Measurements from ENCODE around the gene C8A. TPM values are rescaled to one million over a fixed set of nuclear protein-coding genes. Genes with fewer than 3 reads are reported as not detected.

The C8A gene
- total RNA-seq, 1 experiment from 2014 or later: 0.13 TPM

DNA sequence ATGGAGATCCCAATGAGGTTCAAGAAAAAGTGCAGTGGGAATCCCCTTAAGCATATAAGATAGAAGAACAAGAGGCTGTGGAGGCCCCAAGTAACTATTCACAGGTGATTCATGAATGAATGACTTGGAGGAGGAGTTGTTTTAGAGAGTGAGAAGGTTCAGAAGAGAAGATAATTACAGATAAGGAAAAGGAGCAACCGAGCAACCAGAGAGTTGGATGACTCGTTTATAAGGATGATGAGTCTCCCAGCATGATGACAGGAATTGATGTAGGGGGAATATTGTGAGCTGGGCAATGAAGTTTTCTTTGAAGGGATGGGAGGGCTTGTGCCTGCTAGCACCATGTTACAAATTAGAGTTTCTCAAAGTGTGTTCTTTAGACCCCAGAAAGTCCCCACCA lies 9.8 kb downstream of the C8A start:
- CTCF ChIA-PET: no interaction called here
- ATAC-seq: no peak

GRCh38 chr1:56866656-56867055 lies 12.1 kb downstream of the C8A start:
- no peaks in the 10 kb centered on the region for H3K9me3 Mint-ChIP-seq
- ChIA-PET POLR2A (no interaction called here), CTCF (no interaction called here)
- no peak for DNase-seq (ENCODE audit: low spot score)
- no peak for ATAC-seq
- no peaks in the 10 kb centered on the region for H3K36me3 Mint-ChIP-seq
- H3K4me1 Mint-ChIP-seq: no peaks in the 10 kb centered on the region
- no peak overlapping the region for H3K27ac Mint-ChIP-seq
- TF ChIP-seq, protein P1, sequence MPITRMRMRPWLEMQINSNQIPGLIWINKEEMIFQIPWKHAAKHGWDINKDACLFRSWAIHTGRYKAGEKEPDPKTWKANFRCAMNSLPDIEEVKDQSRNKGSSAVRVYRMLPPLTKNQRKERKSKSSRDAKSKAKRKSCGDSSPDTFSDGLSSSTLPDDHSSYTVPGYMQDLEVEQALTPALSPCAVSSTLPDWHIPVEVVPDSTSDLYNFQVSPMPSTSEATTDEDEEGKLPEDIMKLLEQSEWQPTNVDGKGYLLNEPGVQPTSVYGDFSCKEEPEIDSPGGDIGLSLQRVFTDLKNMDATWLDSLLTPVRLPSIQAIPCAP (CRISPR knock-in tag; IDR thresholded peaks at IDR 0.05): no peak
- TF ChIP-seq MAX (CRISPR knock-in tag; IDR thresholded peaks at IDR 0.05): no peak
- no peak for TF ChIP-seq FOXP4 (CRISPR knock-in tag; IDR thresholded peaks at IDR 0.05)
- no peak for TF ChIP-seq GABPB1 (CRISPR knock-in tag; IDR thresholded peaks at IDR 0.05)
- TF ChIP-seq, protein P2, sequence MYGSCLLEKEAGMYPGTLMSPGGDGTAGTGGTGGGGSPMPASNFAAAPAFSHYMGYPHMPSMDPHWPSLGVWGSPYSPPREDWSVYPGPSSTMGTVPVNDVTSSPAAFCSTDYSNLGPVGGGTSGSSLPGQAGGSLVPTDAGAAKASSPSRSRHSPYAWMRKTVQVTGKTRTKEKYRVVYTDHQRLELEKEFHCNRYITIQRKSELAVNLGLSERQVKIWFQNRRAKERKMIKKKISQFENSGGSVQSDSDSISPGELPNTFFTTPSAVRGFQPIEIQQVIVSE (CRISPR knock-in tag; IDR thresholded peaks at IDR 0.05; ENCODE audit: borderline replicate concordance): no peak
- H3K4me3 Mint-ChIP-seq: no peak overlapping the region
- no peaks in the 10 kb centered on the region for H3K27me3 Mint-ChIP-seq (ENCODE audit: low read depth)

More for the DNA sequence above, 9.8 kb downstream of the C8A start:
- Mint-ChIP-seq H3K9me3 (0 out of 2 replicates have a peak, but pooled peaks cover 3% of the 10 kb centered on the region), H3K36me3 (no peaks in the 10 kb centered on the region), H3K27ac (no peak overlapping the region), H3K4me3 (no peak overlapping the region), H3K4me1 (no peaks in the 10 kb centered on the region), H3K27me3 (ENCODE audit: low read depth) (no peaks in the 10 kb centered on the region)
- TF ChIP-seq, protein P3, sequence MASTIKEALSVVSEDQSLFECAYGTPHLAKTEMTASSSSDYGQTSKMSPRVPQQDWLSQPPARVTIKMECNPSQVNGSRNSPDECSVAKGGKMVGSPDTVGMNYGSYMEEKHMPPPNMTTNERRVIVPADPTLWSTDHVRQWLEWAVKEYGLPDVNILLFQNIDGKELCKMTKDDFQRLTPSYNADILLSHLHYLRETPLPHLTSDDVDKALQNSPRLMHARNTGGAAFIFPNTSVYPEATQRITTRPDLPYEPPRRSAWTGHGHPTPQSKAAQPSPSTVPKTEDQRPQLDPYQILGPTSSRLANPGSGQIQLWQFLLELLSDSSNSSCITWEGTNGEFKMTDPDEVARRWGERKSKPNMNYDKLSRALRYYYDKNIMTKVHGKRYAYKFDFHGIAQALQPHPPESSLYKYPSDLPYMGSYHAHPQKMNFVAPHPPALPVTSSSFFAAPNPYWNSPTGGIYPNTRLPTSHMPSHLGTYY (CRISPR knock-in tag; IDR thresholded peaks at IDR 0.05): no peak
- TF ChIP-seq, protein P4, sequence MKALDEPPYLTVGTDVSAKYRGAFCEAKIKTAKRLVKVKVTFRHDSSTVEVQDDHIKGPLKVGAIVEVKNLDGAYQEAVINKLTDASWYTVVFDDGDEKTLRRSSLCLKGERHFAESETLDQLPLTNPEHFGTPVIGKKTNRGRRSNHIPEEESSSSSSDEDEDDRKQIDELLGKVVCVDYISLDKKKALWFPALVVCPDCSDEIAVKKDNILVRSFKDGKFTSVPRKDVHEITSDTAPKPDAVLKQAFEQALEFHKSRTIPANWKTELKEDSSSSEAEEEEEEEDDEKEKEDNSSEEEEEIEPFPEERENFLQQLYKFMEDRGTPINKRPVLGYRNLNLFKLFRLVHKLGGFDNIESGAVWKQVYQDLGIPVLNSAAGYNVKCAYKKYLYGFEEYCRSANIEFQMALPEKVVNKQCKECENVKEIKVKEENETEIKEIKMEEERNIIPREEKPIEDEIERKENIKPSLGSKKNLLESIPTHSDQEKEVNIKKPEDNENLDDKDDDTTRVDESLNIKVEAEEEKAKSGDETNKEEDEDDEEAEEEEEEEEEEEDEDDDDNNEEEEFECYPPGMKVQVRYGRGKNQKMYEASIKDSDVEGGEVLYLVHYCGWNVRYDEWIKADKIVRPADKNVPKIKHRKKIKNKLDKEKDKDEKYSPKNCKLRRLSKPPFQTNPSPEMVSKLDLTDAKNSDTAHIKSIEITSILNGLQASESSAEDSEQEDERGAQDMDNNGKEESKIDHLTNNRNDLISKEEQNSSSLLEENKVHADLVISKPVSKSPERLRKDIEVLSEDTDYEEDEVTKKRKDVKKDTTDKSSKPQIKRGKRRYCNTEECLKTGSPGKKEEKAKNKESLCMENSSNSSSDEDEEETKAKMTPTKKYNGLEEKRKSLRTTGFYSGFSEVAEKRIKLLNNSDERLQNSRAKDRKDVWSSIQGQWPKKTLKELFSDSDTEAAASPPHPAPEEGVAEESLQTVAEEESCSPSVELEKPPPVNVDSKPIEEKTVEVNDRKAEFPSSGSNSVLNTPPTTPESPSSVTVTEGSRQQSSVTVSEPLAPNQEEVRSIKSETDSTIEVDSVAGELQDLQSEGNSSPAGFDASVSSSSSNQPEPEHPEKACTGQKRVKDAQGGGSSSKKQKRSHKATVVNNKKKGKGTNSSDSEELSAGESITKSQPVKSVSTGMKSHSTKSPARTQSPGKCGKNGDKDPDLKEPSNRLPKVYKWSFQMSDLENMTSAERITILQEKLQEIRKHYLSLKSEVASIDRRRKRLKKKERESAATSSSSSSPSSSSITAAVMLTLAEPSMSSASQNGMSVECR (CRISPR knock-in tag; IDR thresholded peaks at IDR 0.05; ENCODE audit: borderline replicate concordance): no peak
- TF ChIP-seq FOXK1 (CRISPR knock-in tag; IDR thresholded peaks at IDR 0.05) (no peak), ZNF219 (CRISPR knock-in tag; IDR thresholded peaks at IDR 0.05; ENCODE audit: borderline replicate concordance) (no peak), SMAD3 (CRISPR knock-in tag; IDR thresholded peaks at IDR 0.05; ENCODE audit: borderline replicate concordance) (no peak)
- POLR2A ChIA-PET: no interaction called here
- DNase-seq (ENCODE audit: low spot score): no peak

- Mint-ChIP-seq H3K27ac (no peak overlapping the region), H3K9me3 (no peaks in the 10 kb centered on the region), H3K4me1 (no peaks in the 10 kb centered on the region), H3K27me3 (ENCODE audit: low read depth) (no peaks in the 10 kb centered on the region), H3K4me3 (no peak overlapping the region), H3K36me3 (no peaks in the 10 kb centered on the region)
- DNase-seq (ENCODE audit: low spot score) (no peak), ATAC-seq (no peak)
- POLR2A ChIA-PET: no interaction called here
- CTCF ChIA-PET: no interaction called here
- no peak for TF ChIP-seq PRRX2 (CRISPR knock-in tag; IDR thresholded peaks at IDR 0.05)
- TF ChIP-seq, protein P5, sequence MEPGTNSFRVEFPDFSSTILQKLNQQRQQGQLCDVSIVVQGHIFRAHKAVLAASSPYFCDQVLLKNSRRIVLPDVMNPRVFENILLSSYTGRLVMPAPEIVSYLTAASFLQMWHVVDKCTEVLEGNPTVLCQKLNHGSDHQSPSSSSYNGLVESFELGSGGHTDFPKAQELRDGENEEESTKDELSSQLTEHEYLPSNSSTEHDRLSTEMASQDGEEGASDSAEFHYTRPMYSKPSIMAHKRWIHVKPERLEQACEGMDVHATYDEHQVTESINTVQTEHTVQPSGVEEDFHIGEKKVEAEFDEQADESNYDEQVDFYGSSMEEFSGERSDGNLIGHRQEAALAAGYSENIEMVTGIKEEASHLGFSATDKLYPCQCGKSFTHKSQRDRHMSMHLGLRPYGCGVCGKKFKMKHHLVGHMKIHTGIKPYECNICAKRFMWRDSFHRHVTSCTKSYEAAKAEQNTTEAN (CRISPR knock-in tag; IDR thresholded peaks at IDR 0.05): no peak
- no peak for TF ChIP-seq AR (CRISPR knock-in tag; IDR thresholded peaks at IDR 0.05)
- no peak for TF ChIP-seq HMGXB4 (CRISPR knock-in tag; IDR thresholded peaks at IDR 0.05)
- TF ChIP-seq, protein P2 (CRISPR knock-in tag; IDR thresholded peaks at IDR 0.05; ENCODE audit: borderline replicate concordance): no peak
Measured at GRCh38 chr1:56867491-56867890, 12.9 kb downstream of the C8A start.
